ENCODE data around the gene CORO2B.
A peak's percentile ranks its signal among the peaks of the same experiment; 100 is the strongest.

The CORO2B gene

DNA sequence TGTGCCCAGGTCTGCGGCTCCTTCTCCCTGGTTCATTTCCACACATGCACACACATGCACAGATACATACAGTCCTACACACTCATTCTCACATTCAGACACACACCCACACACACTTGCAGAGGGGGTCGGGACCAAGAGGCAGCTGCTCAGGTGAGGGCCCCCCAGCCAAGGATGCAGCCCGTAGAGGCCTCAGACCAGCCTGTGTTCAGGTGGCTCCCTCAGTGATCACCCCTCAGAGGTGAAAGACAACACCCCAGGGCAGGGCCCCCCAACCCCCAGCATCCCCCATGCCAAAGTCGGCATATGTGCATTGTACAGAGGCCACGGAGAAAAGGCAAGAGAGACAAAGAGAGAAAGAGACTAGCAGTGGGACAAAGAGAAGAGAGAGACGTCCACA lies 5.9 kb upstream of the CORO2B start:
- Mint-ChIP-seq H3K27me3 (ENCODE audit: low read depth, poor library complexity) (peaks cover 52% of the 10 kb centered on the region), H3K9me3 (no peaks in the 10 kb centered on the region), H3K4me3 (no peak overlapping the region), H3K27ac (no peak overlapping the region), H3K4me1 (peaks cover 45% of the 10 kb centered on the region), H3K36me3 (ENCODE audit: low read depth) (no peaks in the 10 kb centered on the region)
- DNase-seq: no peak
- TF ChIP-seq, protein P1, sequence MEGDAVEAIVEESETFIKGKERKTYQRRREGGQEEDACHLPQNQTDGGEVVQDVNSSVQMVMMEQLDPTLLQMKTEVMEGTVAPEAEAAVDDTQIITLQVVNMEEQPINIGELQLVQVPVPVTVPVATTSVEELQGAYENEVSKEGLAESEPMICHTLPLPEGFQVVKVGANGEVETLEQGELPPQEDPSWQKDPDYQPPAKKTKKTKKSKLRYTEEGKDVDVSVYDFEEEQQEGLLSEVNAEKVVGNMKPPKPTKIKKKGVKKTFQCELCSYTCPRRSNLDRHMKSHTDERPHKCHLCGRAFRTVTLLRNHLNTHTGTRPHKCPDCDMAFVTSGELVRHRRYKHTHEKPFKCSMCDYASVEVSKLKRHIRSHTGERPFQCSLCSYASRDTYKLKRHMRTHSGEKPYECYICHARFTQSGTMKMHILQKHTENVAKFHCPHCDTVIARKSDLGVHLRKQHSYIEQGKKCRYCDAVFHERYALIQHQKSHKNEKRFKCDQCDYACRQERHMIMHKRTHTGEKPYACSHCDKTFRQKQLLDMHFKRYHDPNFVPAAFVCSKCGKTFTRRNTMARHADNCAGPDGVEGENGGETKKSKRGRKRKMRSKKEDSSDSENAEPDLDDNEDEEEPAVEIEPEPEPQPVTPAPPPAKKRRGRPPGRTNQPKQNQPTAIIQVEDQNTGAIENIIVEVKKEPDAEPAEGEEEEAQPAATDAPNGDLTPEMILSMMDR (IDR thresholded peaks at IDR 0.05): no peak

DNA sequence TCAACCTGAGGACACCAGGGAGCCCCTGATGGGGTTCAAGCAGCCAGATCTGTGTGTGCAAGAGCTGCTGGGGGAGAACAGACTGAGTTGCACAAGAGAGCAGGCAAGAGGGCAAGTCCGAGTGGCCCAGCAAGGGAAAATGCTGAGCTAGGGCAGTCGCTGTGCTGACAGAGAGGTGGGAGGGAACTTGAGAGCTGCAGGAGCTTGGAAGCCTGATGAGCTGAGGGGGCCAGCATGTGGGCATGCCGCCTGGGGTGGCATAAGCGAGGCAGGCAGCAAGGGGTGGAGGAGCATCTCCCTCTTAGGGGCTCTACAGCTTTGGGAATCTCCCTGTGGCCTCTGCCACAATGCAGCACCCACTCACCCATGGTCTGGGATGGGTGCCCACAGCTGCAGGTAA lies 4.7 kb upstream of the CORO2B start:
- H3K36me3 Mint-ChIP-seq (ENCODE audit: low read depth): no peaks in the 10 kb centered on the region
- H3K4me1 Mint-ChIP-seq: peaks cover 47% of the 10 kb centered on the region
- H3K4me3 Mint-ChIP-seq: peak overlapping the region; percentile 8
- H3K9me3 Mint-ChIP-seq: no peaks in the 10 kb centered on the region
- no peak overlapping the region for H3K27ac Mint-ChIP-seq
- DNase-seq: no peak
- H3K27me3 Mint-ChIP-seq (ENCODE audit: low read depth, poor library complexity): peaks cover 56% of the 10 kb centered on the region
- TF ChIP-seq, protein P1 (IDR thresholded peaks at IDR 0.05): no peak

DNA sequence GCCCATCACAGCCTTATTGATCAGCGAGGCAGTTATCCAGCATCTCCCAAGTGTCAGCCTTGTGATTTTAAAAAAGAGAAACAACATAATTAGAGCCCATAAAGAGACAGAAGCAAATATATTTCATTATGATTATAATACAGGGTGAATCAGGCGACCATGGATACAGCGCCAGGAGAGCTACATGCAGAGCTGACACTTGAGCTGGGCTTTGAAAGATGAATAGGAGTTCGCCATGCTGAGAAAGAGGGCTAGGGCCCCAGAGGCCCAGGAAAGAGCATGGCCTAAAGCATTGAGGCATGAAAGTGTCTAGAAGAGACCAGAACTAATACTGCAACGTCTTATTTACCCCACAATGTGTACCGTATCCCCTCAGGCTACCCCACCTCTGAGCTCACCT lies 4.2 kb upstream of the CORO2B start:
- Mint-ChIP-seq H3K27ac (no peak overlapping the region), H3K27me3 (ENCODE audit: low read depth, poor library complexity) (peaks cover 56% of the 10 kb centered on the region), H3K36me3 (ENCODE audit: low read depth) (no peaks in the 10 kb centered on the region), H3K9me3 (no peaks in the 10 kb centered on the region), H3K4me3 (peak overlapping the region; percentile 19), H3K4me1 (peaks cover 49% of the 10 kb centered on the region)
- no peak for DNase-seq
- TF ChIP-seq, protein P1 (IDR thresholded peaks at IDR 0.05): no peak

DNA sequence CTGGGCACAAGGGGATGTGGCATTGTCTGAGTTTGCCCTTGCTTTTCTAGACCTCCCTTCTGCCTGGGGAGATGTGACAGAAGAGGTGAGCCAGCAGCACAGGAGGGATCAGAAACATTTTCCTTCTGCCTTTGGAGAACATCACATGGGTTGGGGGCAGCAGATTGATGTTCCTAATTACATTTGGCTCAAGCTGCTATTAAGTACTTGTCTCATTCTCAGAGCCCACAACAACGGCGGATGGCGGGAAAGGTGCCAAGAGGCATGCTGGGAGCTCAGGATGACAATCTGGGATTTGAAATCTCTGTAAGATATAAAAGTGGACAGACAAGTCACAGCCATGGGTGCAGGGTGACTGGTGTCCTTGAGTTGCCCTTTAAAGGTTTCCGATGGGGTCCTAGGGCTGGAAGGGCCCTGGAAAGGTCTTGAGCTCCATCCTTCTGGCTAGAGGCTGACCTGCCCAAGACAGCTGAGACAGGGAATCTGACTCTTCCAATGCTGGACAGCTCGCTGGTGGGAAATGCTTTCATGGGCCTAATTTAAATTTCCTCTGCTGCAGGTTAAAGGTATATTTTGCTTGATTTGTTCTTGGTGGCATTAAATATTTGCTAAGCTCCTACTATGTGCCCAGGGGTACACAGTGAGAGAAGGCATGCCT lies 2.4 kb upstream of the CORO2B start:
- no peaks in the 10 kb centered on the region for H3K9me3 Mint-ChIP-seq
- no peak for DNase-seq
- peak overlapping the region; percentile 69 for H3K4me3 Mint-ChIP-seq
- TF ChIP-seq, protein P1 (IDR thresholded peaks at IDR 0.05): no peak
- peaks cover 64% of the 10 kb centered on the region for H3K27me3 Mint-ChIP-seq (ENCODE audit: low read depth, poor library complexity)
- H3K36me3 Mint-ChIP-seq (ENCODE audit: low read depth): no peaks in the 10 kb centered on the region
- no peak overlapping the region for H3K27ac Mint-ChIP-seq
- H3K4me1 Mint-ChIP-seq: peaks cover 54% of the 10 kb centered on the region

DNA sequence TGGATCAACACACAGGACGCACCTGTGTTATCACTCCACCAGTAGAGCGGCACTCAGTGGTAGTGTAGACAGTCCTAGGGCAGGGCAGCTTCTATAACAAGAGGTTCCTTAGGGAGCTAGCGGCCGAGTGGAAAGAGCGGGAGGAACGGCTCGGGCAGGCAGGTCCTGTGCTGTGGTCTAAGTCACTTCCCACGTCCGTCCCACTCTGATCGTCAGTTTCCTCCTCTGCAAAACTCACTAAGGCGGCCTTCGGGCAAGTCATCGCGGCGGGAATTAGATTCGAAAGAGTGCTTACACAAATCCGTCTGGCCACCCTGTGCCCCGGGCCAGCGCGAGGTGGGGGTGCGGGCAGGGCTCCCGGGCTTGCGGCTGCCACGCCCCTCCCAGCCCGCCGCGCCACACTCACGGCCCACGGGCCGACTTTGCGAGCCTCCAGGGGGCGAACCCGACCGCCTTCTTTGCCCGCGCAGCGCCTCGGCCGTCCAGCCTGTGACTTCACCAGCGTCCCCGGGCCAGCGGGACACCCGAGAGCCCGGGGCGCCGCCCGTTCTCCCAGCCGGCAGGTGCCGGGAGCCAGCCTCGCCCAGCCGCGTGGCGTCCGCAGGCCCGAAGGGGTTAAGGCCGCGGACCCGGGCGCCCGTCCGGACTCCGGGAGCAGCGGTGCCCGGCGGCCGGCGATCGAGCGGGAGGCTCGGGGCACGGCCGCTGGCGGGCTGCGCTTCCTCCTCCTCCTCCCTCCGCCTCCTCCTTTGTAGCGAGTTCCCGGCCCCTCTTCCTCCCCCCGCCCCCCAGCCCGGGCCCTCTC lies 416 bp upstream of the CORO2B start:
- TF ChIP-seq, protein P1 (IDR thresholded peaks at IDR 0.05): no peak
- peak; percentile 71 for DNase-seq

More for the DNA sequence above, 416 bp upstream of the CORO2B start:
- Mint-ChIP-seq H3K4me1 (peaks cover 52% of the 10 kb centered on the region), H3K4me3 (peak overlapping the region; percentile 80), H3K27me3 (ENCODE audit: low read depth, poor library complexity) (peaks cover 51% of the 10 kb centered on the region), H3K27ac (no peak overlapping the region), H3K9me3 (no peaks in the 10 kb centered on the region), H3K36me3 (ENCODE audit: low read depth) (no peaks in the 10 kb centered on the region)
